GM20000 (cell line): ENCODE data around the gene NOM1.
"Not testable (repeated sequence)": the region's sequence is repeated elsewhere in the genome, so short reads cannot be mapped to it uniquely, and the experiment has no call there.

Experiments
- DNase-seq: peaks from one replicate; pipeline ENCODE4 v3.0.0; 2012; ENCODE audit warnings: low spot score
- TF ChIP-seq, protein P1 (sequence below): IDR thresholded peaks from 2 replicates; pipeline ENCODE4 v1.5.1; 2012; ENCODE audit warnings: mild to moderate bottlenecking, control low read depth; ENCODE audit errors: extremely low read depth, missing control alignments

NOM1 gene, protein sequence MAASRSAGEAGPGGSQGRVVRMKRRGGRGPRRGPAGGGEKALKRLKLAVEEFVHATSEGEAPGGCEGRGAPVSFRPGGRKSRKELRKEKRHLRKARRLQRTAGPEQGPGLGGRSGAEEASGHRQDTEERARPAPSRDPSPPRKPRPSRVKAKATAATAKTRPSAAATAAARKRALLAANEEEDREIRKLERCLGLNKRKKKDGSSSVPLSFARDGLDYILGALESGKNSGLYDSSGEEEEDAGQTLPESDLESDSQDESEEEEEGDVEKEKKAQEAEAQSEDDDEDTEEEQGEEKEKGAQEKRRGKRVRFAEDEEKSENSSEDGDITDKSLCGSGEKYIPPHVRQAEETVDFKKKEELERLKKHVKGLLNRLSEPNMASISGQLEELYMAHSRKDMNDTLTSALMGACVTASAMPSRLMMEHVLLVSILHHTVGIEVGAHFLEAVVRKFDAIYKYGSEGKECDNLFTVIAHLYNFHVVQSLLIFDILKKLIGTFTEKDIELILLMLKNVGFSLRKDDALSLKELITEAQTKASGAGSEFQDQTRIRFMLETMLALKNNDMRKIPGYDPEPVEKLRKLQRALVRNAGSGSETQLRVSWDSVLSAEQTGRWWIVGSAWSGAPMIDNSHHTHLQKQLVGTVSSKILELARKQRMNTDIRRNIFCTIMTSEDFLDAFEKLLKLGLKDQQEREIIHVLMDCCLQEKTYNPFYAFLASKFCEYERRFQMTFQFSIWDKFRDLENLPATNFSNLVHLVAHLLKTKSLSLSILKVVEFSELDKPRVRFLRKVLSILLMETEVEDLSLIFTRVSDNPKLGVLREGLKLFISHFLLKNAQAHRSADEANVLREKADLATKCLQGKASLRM

DNA sequence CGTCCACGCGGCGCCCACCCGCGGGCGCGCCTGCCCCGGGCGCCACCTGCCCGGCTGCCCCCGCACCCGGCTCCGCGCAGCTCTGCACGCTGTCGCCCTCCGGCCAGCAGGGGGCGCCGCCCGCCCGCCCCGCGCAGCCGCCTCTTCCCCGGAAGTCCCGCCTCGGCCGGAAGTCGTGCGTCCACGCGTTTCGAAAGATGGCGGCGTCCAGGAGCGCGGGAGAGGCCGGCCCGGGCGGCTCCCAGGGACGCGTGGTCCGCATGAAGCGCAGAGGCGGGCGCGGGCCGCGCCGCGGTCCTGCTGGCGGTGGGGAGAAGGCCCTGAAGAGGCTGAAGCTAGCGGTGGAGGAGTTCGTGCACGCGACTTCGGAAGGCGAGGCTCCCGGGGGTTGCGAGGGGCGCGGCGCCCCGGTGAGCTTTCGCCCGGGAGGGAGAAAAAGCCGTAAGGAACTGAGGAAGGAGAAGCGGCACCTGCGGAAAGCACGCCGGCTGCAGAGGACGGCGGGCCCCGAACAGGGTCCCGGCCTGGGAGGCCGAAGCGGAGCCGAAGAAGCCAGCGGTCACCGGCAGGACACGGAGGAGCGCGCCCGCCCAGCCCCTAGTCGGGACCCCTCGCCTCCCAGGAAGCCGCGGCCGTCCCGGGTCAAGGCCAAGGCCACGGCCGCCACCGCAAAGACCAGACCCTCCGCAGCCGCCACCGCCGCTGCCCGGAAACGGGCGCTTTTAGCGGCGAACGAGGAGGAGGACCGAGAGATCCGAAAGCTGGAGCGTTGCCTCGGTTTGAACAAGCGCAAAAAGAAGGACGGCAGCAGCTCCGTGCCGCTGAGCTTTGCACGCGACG is at the start of gene NOM1:
Gene NOM1 (plus strand): TSS at position 172 of the 840 bp plus-strand sequence. CDS start 26 bp downstream, at position 198.
- TF ChIP-seq, protein P1, sequence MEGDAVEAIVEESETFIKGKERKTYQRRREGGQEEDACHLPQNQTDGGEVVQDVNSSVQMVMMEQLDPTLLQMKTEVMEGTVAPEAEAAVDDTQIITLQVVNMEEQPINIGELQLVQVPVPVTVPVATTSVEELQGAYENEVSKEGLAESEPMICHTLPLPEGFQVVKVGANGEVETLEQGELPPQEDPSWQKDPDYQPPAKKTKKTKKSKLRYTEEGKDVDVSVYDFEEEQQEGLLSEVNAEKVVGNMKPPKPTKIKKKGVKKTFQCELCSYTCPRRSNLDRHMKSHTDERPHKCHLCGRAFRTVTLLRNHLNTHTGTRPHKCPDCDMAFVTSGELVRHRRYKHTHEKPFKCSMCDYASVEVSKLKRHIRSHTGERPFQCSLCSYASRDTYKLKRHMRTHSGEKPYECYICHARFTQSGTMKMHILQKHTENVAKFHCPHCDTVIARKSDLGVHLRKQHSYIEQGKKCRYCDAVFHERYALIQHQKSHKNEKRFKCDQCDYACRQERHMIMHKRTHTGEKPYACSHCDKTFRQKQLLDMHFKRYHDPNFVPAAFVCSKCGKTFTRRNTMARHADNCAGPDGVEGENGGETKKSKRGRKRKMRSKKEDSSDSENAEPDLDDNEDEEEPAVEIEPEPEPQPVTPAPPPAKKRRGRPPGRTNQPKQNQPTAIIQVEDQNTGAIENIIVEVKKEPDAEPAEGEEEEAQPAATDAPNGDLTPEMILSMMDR = peak; percentile 86
- peak; percentile 99 for DNase-seq

DNA sequence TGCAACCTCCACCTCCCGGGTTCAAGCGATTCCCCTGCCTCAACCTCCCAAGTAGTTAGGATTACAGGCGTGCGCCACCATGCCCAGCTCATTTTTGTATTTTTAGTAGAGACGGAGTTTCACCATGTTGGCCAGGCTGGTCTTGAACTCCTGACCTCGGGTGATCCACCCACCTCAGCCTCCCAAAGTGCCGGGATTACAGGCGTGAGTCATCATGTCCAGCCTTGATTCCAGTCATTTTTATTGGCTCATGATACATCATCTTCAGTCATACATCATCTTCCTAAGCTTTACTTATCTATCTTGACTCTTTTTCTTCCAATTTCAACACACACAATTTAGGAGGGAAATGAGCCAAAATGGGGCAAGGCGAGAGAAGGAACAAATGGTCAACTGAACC is 49.4 kb upstream of the NOM1 start:
- DNase-seq = not testable (repeated sequence)

DNA sequence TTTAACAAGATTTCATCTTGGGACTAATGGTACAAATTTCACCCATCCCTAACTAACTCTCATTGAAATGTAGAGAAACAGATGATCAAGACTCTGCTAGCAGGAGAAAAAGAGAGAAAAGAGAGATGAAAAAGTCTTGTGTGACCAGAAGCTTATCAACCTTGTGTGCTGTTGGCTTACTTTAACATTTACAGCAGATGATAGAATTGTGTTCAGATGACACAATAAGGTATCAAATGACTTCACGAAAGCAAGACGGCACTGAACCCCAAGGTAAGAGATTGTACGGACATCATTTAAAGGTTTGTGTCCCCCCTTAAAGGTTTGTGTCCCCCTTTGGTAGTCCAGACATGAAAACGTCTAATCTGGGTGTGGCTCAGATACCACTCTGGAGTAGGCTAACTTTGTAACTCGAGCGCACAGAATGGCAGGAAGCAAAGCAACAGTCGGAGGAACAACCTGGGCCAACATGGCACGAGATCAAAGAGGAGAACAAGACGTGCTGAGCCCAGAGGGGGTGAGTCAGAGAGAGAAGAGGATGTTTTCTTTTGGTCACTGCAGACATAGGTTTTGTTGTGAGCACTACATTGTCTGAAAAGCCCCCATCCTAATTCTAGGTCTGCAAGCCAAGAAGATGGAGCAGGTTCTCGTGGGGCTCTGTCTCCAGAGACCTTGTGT is 46.1 kb upstream of the NOM1 start:
- no peak for DNase-seq
- TF ChIP-seq, protein P1 = no peak

DNA sequence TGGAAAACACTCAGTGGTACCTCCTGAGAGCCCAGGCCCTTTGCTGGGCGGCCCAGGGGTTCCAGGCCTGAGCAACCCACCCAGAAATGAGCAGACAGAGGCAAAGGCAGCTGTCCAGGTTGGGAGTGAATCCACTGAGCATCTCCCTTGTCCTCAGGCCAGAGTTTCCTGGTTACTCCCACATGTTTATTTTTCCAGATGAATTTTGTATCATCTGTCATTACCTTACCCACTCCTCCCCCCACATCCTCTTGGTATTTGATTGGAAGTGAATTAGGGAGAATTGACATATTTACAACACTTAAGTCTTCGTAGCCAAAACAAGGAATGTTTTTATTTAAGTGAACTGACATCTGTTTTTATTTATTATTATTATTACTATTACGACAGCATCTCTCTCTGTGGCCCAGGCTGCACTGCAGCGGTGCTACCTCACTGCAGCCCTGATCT is 43.3 kb upstream of the NOM1 start:
- no peak for DNase-seq
- TF ChIP-seq, protein P1 = no peak

DNA sequence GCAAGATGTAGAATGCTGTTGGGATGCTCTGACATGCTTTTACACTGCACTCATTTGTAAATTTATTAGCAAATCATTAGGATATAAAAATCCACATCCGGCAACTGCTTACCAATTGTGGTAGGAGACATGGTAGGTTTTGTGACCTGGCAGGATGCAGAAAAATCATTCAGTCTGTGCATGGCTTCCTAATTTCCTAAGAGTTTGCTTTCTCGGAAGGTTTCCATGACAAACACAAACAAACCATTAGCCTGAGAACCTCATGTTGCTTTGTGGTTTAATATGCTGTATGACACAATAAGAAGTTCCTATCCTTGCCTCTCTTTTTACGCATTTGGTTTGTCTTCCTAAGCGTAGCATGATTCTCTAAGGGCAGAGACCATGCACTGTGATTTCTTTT is 41.9 kb upstream of the NOM1 start:
- DNase-seq = no peak
- TF ChIP-seq, protein P1 = no peak

DNA sequence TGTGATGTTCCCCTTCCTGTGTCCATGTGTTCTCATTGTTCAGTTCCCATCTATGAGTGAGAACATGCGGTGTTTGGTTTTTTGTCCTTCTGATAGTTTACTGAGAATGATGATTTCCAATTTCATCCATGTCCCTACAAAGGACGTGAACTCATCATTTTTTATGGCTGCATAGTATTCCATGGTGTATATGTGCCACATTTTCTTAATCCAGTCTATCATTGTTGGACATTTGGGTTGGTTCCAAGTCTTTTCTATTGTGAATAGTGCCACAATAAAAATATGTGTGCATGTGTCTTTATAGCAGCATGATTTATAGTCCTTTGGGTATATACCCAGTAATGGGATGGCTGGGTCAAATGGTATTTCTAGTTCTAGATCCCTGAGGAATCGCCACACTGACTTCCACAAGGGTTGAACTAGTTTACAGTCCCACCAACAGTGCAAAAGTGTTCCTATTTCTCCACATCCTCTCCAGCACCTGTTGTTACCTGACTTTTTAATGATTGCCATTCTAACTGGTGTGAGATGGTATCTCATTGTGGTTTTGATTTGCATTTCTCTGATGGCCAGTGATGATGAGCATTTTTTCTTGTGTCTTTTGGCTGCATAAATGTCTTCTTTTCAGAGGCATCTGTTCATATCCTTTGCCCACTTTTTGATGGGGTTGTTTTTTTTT is 39.8 kb upstream of the NOM1 start:
- not testable (repeated sequence) for DNase-seq

DNA sequence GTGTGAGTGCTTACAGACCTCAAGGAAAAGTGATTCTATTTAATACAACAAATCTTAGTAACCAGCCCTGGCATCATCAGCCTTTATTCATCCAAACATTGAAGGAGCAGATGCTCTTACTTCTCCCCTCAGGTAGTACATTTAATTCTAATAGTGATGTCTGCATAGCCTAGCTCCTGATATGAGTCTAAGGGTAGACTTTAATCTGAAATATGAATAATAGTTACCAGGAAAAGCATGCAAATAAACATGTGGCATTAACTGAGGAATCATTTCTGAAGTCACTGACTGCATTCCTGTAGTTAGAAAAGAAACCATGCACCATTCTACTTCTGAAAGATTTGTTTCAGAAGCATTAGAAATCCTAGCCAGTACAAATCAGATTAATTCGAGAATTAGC is 30.9 kb upstream of the NOM1 start:
- DNase-seq = no peak
- TF ChIP-seq, protein P1 = no peak
